Smooth muscle cell of bladder (primary cell): ENCODE data around the gene OR51Q1. TPM values are rescaled to one million over a fixed set of nuclear protein-coding genes. Genes with fewer than 3 reads are reported as not detected.

Source experiments
- total RNA-seq: library from RNA; depleted of rRNA; stranded (reverse); fragments of >200 nt; gene quantifications from 2 replicates; pipeline ENCODE4 v1.2.3, GENCODE V29; 2014

Gene OR51Q1
- total RNA-seq, result not detected in 2 replicates

GRCh38 chr11:5421811-5422210 is at the start of gene OR51Q1:
OR51Q1 (plus strand) TSS chr11:5422111; CDS start chr11:5422201, 90 bp downstream.

GRCh38 chr11:5383576-5383975 is 38.3 kb upstream of the OR51Q1 start, which contains the start of gene OR51M1:
OR51M1 (plus strand) TSS chr11:5383812; CDS start chr11:5389399, 5,587 bp downstream.

GRCh38 chr11:5441414-5441813 is 19.5 kb downstream of the OR51Q1 start, which contains the start of gene OR51I1:
OR51I1 (minus strand) TSS chr11:5441514; CDS start chr11:5441514, 0 bp downstream.

GRCh38 chr11:5449023-5449422 is 27.1 kb downstream of the OR51Q1 start, which contains the start of gene OR51I2:
OR51I2 (plus strand) TSS chr11:5449323; CDS start chr11:5453489, 4,166 bp downstream.

Other genes with a start within 250 kb of the OR51Q1 start
- gene OR51V1, start 221.4 kb upstream of the OR51Q1 start, total RNA-seq, result not detected in 2 replicates
- gene HBB, start 195.0 kb upstream of the OR51Q1 start, total RNA-seq, result not detected in 2 replicates
- gene HBD, start 187.6 kb upstream of the OR51Q1 start, total RNA-seq, result not detected in 2 replicates
- not detected in 2 replicates for gene HBG1, start 172.3 kb upstream of the OR51Q1 start, total RNA-seq
- gene HBG2, start 167.3 kb upstream of the OR51Q1 start, total RNA-seq, result not detected in 2 replicates
- gene HBE1, start 152.2 kb upstream of the OR51Q1 start, total RNA-seq, result 0.14 TPM in 1 of 2 replicates, not detected in the other
- gene OR51B4, start 120.2 kb upstream of the OR51Q1 start, total RNA-seq, result not detected in 2 replicates
- 0.18 TPM in 1 of 2 replicates, not detected in the other for gene OR51B2, start 97.8 kb upstream of the OR51Q1 start, total RNA-seq
- gene OR51B5, start 78.6 kb upstream of the OR51Q1 start, total RNA-seq, result 0.18 and 0.28 TPM in 2 replicates
- not detected in 2 replicates for gene OR51B6, start 70.6 kb upstream of the OR51Q1 start, total RNA-seq
- not detected in 2 replicates for gene OR51M1, start 38.3 kb upstream of the OR51Q1 start, total RNA-seq
- 0.28 TPM in 1 of 2 replicates, not detected in the other for gene OR51I1, start 19.4 kb downstream of the OR51Q1 start, total RNA-seq
- not detected in 2 replicates for gene OR51I2, start 27.2 kb downstream of the OR51Q1 start, total RNA-seq
- not detected in 2 replicates for gene OR52D1, start 66.6 kb downstream of the OR51Q1 start, total RNA-seq
- under 0.01 and 0.14 TPM in 2 replicates for gene UBQLN3, start 87.8 kb downstream of the OR51Q1 start, total RNA-seq
- gene UBQLNL, start 94.6 kb downstream of the OR51Q1 start, total RNA-seq, result 0.14 and 0.18 TPM in 2 replicates
- 0.43 and 0.65 TPM in 2 replicates for gene OR52H1, start 126.4 kb downstream of the OR51Q1 start, total RNA-seq
- not detected in 2 replicates for gene OR52B6, start 158.8 kb downstream of the OR51Q1 start, total RNA-seq
- gene TRIM6, start 174.5 kb downstream of the OR51Q1 start, total RNA-seq, result 3.0 and 4.6 TPM in 2 replicates
- 8.7 and 11.4 TPM in 2 replicates for gene TRIM34, start 202.9 kb downstream of the OR51Q1 start, total RNA-seq